ENCODE results near the gene STIL.

The STIL gene

DNA sequence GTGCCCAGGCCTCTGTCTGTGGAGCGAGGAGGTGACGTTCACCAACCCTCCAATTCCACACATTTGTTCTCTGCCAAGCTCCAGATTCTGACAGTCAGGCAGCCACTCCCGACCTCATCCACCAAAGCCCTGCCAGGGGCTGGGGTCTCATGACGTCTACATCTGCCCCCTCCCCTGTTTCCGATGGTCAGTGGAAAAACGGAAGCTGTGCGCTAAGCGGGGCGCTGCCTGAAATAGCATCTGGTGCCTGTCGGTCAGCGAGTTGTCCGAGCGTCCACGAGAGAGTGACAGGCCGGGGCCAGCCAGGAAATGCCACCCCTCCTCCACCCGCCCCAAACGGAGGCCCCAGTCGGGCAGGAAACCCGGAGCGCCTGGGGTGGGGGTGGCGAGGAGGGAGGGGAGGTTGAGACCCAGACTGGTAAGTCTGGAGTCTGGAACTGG lies 78.7 kb downstream of the STIL start:
- DNase-seq = peak in 9 of 14 donors; percentile 30 to 81 (median 50)

DNA sequence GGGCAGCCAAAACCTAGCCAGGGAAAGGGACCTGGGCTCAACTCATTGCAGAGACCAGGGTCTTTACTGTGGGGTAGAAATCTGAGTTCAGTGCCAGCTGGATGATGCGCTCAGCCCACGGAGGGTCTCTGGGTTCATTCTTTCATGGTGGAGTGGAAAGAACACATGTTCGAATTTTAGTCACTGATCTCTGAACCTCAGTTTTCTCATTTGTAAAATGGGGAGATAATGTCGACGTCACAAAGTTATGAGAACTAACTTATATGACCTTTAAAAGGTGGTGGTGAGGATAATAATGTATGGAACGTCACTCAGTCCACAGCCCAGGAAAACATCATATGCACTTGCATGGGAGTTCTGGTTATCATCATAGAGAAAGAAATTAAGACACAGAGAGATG lies 80.8 kb downstream of the STIL start:
- no peak for DNase-seq

DNA sequence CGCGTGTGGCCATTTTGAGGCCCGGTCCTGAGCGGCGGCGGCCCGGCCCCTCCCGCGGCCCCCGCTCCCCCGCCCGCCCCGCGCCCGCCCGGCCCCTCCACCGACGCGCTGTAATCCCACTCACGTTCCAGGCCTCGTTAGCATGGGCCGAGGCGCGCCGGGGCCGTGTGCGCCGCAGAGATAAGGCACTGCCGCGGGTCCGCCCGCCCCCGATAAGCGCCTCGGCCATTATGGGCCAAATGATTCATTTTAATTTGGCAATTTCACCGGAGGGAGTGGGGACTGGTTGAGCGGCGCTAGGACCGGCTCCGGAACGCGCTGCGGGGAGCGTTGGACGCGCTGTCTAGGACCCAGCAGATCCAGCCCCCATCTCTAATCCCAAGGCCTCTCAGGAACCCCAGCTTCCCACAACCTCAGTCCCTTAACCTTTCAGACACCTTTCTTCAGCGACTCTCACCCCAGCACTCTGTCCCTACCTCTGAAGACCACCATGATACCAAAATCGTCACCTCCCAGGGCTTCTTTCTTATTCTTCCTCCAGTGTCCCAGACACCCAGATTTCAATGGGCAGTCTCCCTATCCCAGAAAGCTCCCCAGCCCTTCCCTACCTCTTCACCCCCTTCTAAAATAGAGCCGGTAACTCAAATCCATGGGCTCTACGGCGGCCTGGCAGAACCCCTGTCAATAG lies 81.6 kb downstream of the STIL start, which contains the start of gene TAL1:
TAL1 (minus strand) TSS at position 39 of the 688 bp plus-strand sequence. CDS start 6,337 bp downstream, outside the sequence.
- DNase-seq = no peak

DNA sequence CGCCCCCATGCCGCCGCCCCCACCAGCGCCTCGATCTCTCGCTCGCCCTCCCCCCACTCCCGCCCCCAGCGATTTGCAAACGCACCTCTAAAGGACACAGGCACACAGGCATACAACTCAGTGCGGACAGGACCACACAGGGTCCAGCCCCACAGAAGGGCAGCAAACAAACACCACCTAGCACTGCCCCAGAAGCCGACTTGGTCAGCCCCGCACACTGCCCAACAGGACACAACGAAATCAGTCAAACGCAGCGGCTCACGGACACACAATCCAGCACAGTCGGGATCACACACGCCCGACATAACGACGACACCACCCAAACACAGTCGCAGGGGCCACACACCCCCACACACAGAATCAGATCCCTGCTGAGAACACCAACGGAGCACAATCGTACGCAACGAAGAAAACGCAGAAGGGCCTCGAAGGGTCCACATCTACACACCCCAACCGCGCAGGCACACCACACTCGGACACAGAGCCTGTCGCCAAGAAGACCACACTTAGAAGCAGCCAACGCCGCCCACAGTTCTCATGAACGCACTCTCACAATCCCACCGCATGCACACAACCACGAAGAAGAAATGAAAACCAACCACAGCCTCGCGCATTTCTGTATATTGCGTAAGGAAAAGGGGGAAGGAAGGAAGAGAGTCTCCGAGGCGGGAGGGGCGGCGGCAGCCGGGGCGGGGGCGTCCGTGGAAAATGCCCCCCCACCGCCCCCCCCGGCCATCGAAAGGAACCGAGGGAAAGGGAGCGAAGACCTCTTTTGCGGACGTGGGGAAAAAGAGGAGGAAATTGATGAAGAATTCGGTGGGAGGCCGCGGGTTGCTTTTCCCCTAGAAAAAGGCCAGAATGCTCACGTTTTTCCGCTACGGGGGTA lies 82.4 kb downstream of the STIL start:
- DNase-seq = peak in 8 of 14 donors; percentile 13 to 52 (median 38)

DNA sequence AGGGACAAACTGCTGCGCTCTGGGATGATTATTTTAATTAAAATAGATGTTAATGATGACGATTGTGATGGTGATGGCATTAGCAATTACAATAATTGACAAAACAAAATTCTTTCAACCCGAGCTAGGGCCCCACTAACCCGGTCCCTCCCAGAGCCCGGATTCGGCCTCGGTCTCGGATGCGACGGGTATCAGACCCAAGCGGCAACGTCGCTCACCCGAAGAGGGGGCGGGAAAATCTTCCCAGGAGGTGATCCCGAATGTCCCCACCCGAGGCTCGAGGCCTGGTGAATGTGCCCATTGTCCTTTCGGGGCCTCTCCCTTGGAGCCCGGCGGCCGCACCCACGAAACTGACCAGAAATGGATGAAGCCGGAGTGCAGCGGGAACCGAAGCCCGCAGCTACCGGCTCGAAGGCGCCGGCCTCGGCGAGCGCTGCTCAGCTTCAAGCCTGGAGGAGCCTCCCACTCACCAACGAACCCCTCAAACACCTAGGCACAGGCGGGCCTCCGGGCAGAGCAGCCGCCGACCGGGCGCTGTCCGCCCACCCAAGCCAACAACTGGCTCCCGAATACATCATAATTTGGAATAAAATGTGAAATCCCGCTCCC lies 83.2 kb downstream of the STIL start:
- DNase-seq = no peak

DNA sequence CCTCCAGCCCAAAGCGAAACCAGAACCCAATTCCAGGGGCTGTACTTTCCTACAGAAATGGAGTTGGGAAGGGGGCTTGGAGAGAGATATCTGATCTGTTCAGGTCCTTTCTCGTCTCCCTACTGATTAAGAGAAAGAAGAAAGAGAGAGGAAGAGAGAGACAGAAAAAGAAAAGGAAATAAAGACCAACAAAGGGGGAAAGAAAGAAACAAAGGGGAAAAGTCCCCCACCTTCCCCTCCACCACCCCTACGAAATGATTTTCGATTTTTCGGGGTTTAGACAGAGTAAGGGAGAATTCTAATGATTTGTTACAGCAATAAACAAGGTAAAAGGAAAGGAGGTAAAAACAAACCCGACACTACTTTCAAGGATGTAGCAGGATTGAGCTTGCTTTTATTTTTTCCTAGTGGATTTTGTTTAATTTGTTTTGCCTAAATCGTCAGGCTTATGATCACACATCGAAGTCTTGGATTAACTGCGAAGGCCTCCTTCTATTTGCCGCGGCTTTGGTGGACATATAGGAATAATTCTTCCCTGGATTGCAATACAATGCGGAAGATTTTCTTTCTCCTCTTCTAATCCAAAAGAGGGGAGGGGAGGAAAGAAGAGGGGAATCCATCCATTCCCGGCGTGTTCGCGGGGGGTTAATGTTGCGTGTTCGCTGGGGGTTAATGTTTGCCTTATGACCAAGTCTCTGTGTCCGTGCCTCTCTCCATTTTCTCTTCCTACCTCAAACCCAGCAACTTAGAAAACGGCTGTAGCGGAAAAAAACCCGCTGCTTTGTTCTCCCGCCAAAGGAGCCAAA lies 83.9 kb downstream of the STIL start:
- DNase-seq = no peak

DNA sequence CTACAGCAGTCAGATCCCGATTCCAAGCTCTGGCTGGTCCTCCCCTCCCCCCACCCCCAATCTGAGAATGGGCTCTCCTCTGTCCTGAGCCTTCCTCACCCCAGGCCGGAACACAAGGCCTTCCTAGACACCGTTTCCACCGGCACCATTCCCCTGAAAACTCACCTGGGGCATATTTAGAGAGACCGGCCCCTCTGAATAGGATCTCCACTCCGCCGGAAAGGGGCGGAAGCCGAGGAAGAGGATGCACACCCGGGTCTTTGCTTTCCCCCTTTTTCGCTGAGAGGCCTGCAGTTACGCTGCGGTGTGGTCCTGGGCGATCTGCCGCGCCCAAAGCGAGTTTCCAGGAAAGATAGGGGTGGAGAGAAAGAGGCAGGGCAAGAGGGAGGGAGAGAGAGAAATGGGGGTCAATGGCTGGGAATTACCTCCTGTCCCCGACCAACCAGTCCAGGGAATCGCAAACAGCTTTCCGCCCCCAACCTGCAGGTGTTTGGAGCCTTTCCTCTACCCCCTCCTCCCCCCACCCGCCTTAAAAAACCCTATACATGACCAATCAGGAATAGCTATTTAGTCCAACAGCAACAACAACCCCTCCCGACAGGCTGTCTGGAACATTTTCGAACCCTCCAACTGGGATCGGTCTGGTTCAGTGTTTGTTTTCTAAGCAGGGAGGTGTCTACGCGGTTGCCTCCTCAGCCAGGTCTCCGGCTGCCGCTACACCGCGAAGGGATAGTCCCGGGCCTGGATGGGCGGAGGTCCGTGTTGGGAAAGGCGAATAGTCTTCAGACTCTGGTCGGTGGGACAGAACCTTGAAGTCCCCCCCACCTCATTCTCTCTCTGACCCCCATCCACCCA lies 84.7 kb downstream of the STIL start:
- DNase-seq = no peak

DNA sequence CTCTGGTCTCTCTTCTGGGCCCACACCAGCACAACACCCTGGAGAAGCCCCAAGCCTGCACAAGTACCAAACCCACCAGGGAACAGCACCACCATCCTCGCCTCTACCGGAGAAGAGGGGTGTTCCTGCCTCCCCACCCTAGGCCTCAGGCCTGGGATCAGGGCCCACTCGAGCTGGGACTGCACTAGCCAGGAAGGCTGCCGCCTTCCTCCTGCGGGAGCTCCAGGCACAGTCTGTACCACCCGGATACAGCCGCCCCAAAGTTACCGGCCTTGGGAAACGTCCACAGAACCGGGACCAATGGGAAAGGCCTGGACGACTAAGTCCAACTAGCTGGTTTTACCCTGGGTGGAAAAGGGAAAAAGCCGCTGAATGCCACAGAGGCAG lies 85.3 kb downstream of the STIL start:
- DNase-seq = no peak

DNA sequence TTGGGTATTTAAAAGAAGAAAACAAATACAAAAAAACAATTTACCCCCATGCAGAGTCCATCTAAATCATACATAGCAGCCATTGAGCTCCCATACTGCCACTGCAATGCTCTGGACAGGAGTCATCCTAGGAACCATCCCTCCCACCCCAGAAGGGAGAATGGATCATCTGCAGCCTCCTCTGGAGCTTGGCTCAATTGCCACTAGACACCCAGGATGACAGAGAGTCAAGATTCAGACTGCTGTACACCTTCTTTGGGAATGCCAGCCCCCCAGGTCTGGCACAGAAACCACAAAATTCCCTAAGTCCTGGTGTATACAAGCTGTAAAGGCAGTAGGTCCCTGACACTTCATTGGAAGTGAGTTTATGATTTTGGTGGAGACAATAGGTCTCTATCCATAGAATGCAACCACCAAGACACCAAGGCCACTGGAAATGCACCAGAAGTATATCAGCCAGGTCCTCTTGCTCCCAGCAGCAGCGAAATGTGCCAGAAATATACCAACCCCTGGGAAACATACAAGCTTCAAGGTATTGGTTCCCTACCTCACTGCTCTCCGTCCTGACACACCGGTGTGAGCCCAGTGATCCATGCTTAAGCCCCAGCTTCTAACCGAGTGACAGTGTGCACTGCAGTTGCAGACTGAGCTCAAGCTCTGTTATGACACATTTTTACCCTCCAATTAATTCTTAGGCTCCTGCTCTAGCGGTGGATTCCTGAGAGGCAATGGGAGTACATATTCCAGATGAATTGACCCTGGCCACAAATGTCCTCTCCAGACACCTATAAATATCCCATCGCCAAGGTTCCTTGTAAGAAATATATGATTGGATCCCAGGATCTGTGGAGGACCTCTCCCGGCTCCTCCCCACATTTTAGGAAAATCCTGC lies 86.4 kb downstream of the STIL start:
- DNase-seq = no peak

DNA sequence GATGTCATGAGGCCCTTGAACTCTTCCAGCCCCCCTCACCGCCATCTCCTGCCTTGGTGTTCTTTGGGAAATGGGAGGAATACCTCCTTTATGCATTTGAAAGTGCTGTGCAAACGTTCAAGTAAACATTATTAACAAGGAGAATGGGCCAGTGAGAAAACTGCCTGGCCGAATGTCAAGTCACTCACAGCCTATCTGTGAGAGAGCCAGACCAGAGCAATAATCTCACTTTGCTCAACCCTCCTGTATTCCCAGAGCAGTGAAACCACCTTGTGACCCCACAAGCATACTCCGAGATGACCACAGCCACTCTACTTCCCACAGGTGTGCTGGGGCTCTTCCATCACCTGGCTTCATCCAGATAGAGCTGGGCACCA lies 87.1 kb downstream of the STIL start:
- no peak for DNase-seq

DNA sequence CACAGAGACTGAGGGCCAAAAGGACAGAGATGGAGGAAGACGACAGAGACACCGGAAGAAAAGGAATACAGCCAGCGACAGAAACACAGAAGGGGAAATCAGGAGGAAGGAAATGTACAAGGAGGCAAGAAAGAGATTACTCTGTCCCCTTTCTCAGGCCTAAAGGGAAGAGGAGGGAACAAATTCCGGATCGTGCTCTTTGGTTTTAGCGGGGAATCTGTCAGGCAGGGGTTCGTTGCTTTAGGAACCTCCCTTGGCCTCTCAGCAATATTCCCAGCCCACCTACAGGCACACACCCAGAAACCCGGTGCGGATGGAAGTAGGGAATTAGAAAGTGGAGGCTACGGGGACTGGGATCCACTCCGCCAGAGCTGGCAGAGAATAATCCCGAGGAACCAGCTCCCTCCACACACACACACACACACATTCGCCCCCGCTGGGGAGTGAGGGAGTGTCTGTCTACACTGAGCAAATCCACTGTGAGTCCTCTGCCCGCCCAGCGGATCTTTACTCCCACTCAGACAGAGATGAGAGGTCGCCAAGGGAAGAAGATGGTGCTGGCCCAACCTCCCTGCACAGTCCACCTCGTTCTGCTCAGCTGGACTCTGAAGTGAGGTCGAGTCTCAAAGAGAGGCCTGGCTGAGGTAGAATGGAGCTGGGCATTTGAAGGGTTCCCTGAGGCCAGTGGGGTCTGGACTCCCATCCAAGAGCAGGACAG lies 87.7 kb downstream of the STIL start:
- DNase-seq = no peak

DNA sequence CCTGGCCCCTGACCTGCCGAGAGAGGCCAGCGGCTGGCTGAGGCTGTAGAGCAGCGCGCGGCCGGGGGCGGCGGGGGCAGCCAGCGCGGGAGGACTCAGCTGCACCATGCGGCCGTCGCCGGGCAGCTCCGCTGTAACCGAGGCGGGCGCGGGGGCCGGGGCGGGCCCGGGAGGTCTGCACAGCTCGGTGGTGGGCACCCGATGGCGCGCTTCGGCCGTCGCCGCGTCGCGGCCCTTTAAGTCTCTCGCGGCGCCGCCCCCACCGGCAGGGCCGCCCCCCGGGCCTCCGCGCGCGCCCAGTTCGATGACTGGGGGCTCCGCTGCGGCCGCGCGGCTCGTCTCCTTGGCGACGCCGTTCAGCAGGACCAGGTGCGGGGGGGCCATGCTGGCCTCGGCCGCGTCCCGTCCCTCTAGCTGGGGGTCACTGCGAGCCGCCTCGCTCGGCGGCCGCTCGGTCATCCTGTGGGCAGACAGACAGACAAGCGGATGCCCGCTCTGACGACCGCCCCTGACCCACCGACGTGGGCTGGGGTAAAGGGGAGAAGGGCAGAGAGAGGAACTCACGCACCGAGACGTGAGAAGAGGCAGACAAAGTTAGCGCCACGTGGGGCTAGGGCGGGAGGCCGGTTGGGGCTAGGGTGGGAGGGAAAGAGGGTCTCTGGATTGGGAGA lies 88.4 kb downstream of the STIL start:
- no peak for DNase-seq

DNA sequence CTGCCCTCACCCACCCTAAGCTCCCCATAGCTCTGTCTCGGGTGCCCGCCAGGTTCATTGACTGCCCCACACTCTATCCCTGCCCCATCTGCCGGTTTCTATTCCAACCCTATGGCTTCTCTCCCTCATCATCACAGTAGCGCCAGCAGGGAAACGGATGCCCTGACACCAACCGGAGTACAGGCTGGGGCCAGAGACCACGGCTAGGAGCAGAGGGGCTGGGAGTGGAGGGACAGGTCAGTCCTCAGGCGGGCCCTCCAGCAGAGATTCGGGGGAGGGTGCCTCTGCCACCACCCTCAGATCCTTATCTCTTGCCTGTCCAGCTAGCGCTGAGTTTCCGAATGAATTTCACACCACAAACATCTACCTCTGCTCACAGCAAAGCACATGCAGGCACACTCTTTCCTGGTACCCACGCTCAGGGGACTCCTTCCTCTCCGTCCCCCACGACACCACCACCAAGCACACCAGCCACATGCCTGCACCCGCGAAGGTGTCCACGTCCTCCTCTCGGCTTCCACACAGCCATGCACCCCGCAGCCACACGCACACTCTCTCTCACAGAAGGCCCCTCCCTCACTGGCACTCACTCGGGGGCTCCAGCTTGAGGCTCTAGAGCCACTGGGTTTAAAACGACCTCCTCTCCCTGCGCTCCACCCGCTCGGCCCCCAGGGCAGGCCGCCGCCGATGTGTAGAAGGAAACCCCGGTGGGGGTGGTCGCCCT lies 89.1 kb downstream of the STIL start:
- DNase-seq = no peak

DNA sequence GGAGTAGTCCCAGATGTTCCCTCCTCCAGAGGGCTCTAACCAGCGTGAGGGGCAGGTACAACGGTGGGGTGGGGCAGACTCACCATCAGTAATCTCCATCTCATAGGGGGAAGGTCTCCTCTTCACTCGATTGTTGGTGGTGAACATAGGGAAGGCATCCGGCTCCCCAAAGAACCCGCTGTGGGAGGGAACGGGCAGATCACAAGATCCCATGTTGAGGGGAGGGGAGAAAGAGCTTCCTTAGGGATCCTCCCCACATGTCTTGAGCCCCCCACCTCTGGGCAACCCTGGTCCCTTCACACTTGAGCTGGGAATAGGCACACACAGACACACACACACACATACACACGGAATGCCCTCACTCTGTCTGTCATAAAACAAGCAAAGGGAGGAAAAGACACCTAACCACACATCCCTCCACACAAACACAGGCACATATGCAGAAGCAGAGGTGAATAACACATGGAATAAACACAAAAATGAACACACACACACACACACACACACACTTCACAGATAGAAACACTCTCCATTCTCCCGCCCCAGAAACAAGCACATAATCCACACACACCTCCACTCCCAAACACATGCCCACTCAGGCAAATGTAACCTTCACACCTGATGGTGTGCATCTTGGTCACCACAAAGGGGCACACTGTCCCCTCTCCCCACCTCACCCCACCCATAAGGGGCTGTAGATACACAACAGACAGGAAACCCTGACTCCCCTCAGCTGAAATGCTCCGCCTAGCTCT lies 89.8 kb downstream of the STIL start:
- DNase-seq = no peak

DNA sequence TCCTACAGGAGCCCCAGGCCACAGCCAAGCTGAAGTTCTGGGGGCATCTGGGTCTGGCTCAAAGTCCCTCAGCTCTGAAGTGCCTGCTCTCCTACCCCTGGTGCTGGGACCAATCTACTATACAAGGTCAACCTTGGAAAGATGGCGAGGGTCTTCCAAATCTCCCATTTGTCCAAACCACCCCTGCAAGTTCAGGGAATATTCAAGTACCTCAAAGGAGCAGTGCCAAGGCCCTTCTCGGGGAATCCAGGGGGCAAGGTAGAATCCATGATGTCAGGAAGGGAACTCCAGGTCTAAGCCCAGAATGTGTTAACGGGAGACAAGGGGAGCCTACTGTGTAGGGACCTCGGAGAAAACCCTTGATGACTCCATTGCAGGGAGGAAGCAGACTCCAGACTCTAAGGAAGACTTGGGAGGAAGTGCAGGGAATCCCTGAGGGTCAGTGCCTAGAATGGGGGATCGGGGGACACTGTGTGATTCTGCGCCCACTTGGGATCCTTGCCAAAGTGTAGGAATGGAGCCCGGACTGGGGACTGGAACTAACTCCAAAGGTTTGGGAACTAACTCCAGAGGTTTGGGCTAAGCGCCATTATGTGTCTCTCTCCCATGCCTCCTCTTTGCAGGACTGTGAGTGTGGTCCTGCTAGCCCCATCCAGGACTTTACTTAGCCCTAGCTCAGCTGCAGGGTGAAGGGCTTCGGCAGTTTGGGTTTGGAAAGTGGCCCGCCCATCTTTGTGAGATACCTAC lies 90.6 kb downstream of the STIL start:
- DNase-seq = no peak

DNA sequence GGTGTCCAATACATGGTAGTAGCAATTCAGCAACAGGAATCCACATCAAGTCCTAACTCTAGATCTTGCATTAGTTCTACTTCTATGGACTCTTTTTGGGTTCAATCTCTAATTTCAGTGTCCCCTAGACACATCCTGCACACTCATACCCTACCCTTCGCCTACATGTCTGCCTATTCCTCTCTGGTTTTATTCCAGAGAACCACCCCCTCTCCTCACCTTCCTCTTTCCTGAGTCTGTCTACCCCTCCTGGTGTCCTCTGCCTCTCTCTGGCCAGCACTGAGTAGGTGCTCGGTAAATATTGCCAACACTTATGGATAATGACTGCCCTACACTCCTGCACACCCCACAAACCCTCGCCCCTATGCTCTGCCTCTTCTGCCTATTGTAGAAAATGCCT lies 91.5 kb downstream of the STIL start:
- DNase-seq = no peak

Measured in C1 segment of cervical spinal cord (tissue), 14 donors.